HG02840 (cell line): ENCODE data around the gene CARMIL1.

ENCODE experiments used
- ATAC-seq: cut with Tn5 transposase; IDR thresholded peaks from one replicate; pipeline ENCODE4 v1.9.1; 2021; ENCODE audit warnings: mild to moderate bottlenecking, moderate library complexity, moderate number of reproducible peaks; ENCODE audit not compliant: unreplicated experiment, low FRiP score

Gene CARMIL1

GRCh38 chr6:25630508-25631278 lies 351.5 kb downstream of the CARMIL1 start:
- no peak for ATAC-seq

DNA sequence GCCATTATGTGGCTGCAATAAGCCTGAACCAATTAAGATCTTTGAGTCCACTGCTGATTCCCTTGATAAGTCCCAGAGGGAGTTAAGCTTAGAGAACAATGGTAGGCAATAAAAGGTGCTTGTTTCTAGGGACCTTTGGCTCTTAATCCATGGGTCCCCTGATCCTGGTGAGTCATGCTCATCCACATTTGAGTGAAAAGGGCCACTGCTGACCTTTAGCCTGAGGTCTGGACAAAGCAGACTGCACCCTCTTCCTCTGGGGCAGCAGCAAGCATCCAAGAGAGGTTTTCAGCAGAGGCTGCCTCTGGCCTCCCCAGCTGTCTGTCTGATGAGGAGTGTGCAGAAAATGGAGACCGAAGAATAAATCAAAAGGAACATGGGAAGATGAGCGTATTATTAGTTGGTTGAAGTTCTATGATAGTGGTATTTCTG lies 356.7 kb downstream of the CARMIL1 start:
- ATAC-seq: no peak

DNA sequence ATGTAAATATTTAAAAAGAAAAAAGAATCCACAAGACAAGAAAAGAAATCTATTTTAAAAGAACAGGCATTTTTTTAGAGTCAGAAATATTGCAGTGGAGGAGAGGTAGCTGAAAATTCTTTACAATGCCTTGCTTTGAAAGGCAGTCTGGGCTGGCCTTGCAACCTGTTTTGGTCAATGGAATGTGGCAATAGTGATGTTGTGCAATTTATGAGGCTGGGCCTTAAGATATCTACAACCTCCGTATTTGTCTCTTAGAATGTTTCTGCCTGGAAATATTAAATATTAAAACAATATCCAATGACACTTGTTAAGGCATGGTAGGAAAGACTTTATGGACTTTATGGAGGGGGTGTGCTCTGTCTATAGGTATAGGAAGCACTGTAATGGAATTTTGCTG lies 358.0 kb downstream of the CARMIL1 start:
- no peak for ATAC-seq

DNA sequence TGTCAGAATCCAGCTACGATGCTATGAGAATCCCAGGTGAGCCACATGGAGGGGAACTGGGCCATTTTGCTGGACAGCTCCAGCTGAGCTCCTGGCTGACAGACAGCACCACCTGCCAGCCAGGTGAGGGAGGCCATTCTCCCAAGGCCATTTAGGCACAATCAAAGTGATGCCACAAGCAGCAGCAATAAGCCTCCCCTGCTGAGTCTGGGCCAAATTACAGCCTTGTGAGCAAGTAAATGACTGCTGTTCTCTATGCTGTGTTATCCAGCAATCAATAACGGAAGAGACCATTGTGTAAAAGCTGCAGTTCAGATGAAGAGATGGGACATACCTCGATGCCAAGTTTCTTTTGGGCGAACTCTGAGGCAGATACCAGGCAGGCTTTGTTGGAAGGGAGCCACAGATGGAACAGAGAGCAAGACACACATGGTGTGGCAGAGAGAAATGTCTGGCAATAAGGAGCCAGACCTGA lies 358.8 kb downstream of the CARMIL1 start:
- no peak for ATAC-seq

GRCh38 chr6:25639653-25640052 lies 360.5 kb downstream of the CARMIL1 start:
- ATAC-seq: no peak

DNA sequence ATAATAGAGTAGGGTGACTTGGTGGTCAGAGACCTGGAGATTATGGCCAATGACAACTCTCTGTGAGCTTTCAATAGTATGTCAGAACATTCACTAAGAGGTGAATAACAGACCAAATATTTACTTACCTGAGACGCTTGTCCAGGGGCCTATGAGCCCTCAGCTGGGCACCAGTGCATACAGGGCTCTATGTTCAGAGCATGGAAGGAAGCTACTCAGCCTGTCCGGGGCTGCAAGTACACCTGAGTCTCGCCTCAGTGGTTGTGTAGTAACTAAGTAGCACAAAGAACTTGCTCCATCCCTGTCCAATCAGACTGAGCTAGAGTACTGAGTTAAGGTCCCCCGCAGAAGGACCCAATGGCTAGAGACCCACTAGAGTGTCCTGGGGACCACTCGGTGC lies 361.3 kb downstream of the CARMIL1 start:
- no peak for ATAC-seq

GRCh38 chr6:25640891-25641290 lies 361.7 kb downstream of the CARMIL1 start:
- ATAC-seq: no peak

DNA sequence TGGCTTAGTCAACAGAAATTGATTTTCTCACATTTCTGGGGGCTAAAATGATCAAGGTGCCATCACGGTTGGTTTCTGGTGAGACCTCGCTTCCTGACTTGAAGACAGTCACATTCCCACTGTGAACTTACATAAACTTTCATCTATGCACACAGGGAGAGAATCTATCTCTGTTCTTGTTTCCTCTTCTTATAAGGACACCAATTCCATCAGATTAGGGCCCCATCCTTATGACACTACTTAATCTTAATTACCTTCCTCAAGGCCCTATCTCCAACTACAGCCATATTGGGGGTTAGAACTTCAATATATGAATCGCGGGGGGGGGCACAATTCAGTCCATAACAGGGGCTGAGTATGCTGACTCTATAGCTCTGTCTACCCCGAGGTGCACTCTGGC lies 362.2 kb downstream of the CARMIL1 start:
- ATAC-seq: no peak

- no peak for ATAC-seq
These were observed 362.9 kb downstream of the CARMIL1 start for GRCh38 chr6:25641940-25642666.

- ATAC-seq: no peak
These were observed 363.6 kb downstream of the CARMIL1 start for GRCh38 chr6:25642667-25643328.

- no peak for ATAC-seq
These were observed 366.7 kb downstream of the CARMIL1 start for GRCh38 chr6:25645916-25646315.

DNA sequence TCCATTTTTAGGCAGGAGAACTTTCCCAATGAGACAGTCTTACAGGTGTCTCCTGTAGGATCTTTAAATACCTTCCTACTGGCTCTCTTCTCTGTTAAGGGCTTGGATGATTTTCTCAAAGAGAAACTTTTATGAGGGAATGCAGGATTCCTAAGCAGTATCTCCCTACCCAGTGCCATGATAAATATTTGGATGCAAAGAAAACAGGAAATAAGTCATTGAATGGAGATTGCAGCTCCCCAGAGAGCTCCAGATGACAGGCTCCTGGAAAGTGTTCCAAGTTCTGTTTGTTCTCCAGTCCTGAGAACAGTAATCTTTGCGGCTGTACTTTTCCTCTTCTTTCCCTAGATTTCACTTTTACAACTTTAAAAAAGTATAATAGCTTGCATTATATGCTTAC lies 370.4 kb downstream of the CARMIL1 start:
- no peak for ATAC-seq

DNA sequence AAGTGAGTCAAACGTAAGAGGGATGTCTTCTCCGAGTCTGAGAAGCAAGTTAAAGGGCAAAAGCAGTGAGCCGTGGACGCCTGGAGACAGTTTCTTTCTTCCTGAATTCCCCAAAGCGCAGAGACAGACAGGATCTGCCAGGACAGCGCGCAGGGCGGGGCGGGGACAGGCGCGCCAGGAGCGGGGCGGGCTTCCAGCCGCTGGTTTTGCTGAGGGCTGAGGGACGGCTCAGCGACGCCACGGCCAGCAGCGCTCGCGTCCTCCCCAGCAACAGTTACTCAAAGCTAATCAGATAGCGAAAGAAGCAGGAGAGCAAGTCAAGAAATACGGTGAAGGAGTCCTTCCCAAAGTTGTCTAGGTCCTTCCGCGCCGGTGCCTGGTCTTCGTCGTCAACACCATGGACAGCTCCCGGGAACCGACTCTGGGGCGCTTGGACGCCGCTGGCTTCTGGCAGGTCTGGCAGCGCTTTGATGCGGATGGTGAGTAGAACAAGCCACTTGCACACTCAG lies 372.9 kb downstream of the CARMIL1 start, which contains the start of gene SCGN:
SCGN (plus strand) TSS at position 209 of the 509 bp plus-strand sequence; CDS start at position 398, 189 bp downstream.
- ATAC-seq: no peak

- ATAC-seq: no peak
These were observed 376.5 kb downstream of the CARMIL1 start for GRCh38 chr6:25655723-25656122.

- no peak for ATAC-seq
These were observed 380.6 kb downstream of the CARMIL1 start for GRCh38 chr6:25659633-25660368.

GRCh38 chr6:25660512-25660911 lies 381.3 kb downstream of the CARMIL1 start:
- ATAC-seq: no peak

DNA sequence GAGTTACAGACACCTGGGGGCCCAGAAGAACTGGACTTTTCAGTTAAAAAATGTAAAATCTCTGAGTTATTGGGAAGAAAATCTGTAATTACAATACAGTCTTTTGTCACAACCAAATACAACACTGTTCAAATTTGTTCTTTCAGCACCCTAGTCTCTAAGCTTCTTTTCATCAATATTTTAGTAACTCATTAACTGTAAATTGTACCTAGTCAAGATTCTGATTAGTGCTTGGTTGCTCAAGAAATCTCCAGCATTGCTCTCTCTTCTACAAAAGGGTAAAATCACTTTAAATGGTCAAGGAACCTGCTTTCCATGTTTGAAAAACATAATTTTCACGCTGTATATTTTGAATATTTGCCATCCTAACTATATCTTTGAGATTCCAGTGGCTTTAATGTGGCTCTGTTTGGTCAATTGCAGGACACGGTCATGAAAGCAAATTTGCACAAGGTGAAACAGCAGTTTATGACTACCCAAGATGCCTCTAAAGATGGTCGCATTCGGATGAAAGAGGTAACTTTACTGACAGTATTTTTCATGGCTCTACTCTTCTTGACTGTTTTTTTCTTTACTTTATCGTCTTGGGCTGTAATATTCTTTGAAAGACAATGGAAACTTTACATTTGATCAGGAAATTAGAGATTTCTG lies 382.1 kb downstream of the CARMIL1 start:
- ATAC-seq: no peak

DNA sequence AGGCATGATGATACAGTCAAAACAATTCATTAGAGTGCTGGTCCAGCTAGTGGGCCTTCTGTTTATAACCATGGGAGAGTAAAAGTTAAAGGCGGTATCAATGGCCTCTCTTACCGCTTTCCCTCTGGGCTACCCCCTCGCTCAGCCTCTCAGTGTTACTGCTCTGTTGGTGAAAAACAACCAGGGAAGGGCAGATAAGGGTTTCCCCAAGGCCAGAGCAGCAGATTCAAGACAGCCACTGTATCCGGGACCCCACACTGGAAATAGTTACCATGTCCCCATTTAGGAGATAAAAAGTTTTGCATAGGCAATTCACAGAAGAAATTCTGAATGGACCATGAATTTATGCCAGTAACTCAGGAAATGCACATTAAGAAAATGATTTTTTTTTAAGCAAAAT lies 386.3 kb downstream of the CARMIL1 start:
- ATAC-seq: no peak

DNA sequence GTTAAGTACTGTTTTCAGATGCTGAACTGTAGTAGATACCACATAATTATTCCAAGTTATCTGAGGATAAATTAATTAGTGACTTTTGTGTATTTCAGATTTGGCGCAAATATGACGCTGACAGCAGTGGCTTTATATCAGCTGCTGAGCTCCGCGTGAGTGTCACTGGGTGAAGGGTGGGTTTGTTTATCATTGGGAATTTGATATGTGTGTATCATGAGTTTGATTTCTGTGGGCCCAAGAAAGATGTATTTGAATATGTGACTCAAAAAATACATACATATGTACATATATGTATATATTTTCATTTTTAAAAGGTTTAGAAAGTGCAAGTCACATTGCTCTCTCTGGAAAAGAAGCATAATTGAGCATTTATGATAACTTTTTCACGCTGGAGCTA lies 390.2 kb downstream of the CARMIL1 start:
- ATAC-seq: no peak
